ENCODE results near the gene WDTC1. TPM values are rescaled to one million over a fixed set of nuclear protein-coding genes. Genes with fewer than 3 reads are reported as not detected.

Gene WDTC1
- polyA plus RNA-seq, 1 donor (not counting 4 experiments of a cell fraction or from before 2014, with no cell fraction given) = 5.1 TPM

DNA sequence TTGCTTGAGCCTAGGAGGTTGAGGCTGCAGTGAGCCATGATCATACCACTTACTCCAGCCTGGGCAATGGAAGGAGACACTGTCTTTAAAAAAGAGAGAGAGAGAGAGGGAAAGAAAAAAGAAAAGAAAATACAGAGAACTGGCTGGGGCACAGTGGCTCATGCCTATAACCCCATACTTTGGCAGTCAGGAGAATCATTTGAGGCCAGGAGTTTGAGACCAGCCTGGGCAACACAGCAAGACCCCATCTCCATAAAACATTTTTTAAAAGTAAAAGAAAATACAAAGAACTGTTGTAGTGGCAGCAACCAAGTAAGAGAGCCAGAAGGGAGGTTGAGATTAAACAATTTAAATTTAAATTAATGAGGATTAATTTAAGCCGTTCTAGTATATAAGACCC lies 39.8 kb downstream of the WDTC1 start:
- FAIRE-seq (no peak), DNase-seq (ENCODE audit: low read depth, low spot score) (no peak)
- dilution Hi-C loops (cut with MboI; ENCODE audit: extremely low pct_ligation_motif_present, low sequenced_read_pairs) = no loop called here

DNA sequence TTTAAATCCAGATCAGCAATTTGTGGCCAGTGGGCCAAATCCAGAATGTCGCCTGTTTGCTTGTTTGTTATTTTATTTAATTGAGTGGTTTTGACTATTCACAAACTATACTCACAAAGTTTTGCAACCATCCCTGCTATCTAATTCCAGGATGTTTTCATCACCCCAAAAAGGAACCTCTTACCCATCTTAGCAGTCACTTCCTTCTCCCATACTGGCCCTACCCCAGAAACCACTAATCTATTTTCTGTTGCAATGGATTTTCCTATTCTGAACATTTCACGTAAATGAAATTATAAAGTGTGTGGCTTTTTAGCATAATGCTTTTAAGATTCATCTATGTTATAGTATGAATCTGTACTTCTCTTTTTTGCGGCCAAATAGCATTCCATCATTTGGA lies 41.3 kb downstream of the WDTC1 start:
- Histone ChIP-seq H3K27me3 (ENCODE audit: control insufficient read depth, extremely low read depth, insufficient read depth, low read length) (no peaks in the 10 kb centered on the region), H3K9ac (ENCODE audit: control insufficient read depth, extremely low read depth, insufficient read depth, low read length) (no peak overlapping the region), H3K4me2 (ENCODE audit: control insufficient read depth, extremely low read depth, insufficient read depth, low read depth, low read length) (no peak overlapping the region), H3K27ac (ENCODE audit: control insufficient read depth, insufficient read depth, low read length) (no peak overlapping the region), H3K79me2 (ENCODE audit: control insufficient read depth, insufficient read depth, low read length) (no peaks in the 10 kb centered on the region), H3K4me1 (ENCODE audit: control insufficient read depth, extremely low read depth, insufficient read depth, low read length) (no peaks in the 10 kb centered on the region), H3K4me3 (ENCODE audit: control insufficient read depth in 2 of 3, extremely low read depth in 1 of 3, insufficient read depth in 2 of 3, low read depth in 1 of 3, low read length in 3 of 3) (no peak overlapping the region), H4K20me1 (ENCODE audit: control insufficient read depth, extremely low read depth, insufficient read depth, low read length) (no peaks in the 10 kb centered on the region), H3K36me3 (ENCODE audit: control insufficient read depth in 2 of 2, extremely low read depth in 1 of 2, insufficient read depth in 2 of 2, low read length in 2 of 2) (no peaks in the 10 kb centered on the region), H2AFZ (ENCODE audit: control insufficient read depth, low read length) (no peak overlapping the region), H3K9me1 (ENCODE audit: control insufficient read depth, extremely low read depth, insufficient read depth, low read length) (no peaks in the 10 kb centered on the region), H3K9me3 (ENCODE audit: control insufficient read depth, low read depth, low read length) (no peaks in the 10 kb centered on the region)
- no peak for FAIRE-seq
- dilution Hi-C loops (cut with MboI; ENCODE audit: extremely low pct_ligation_motif_present, low sequenced_read_pairs) = loop anchor here (25.0 kb wide), 1 partner anchor 238 kb away; no protein-coding TSS in a partner anchor
- TF ChIP-seq EZH2 (IDR thresholded peaks at IDR 0.05; ENCODE audit: low read length) (no peak), CTCF (optimal IDR thresholded peaks at IDR 0.05 in 1 of 3, IDR thresholded peaks at IDR 0.05 in 1 of 3, conservative IDR thresholded peaks at IDR 0.05 in 1 of 3; ENCODE audit: extremely low read depth in 1 of 3, insufficient read depth in 2 of 3, low read length in 3 of 3) (no peak)
- DNase-seq (ENCODE audit: low read depth, low spot score) = no peak

More for the DNA sequence above, 39.8 kb downstream of the WDTC1 start:
- no peaks in the 10 kb centered on the region for H4K20me1 ChIP-seq (ENCODE audit: control insufficient read depth, extremely low read depth, insufficient read depth, low read length)
- H3K9ac ChIP-seq (ENCODE audit: control insufficient read depth, extremely low read depth, insufficient read depth, low read length) = no peak overlapping the region
- H2AFZ ChIP-seq (ENCODE audit: control insufficient read depth, low read length) = no peak overlapping the region
- H3K9me3 ChIP-seq (ENCODE audit: control insufficient read depth, low read depth, low read length) = no peaks in the 10 kb centered on the region
- no peak overlapping the region for H3K4me2 ChIP-seq (ENCODE audit: control insufficient read depth, extremely low read depth, insufficient read depth, low read depth, low read length)
- no peaks in the 10 kb centered on the region for H3K9me1 ChIP-seq (ENCODE audit: control insufficient read depth, extremely low read depth, insufficient read depth, low read length)
- TF ChIP-seq EZH2 (IDR thresholded peaks at IDR 0.05; ENCODE audit: low read length) = no peak
- TF ChIP-seq CTCF (optimal IDR thresholded peaks at IDR 0.05 in 1 of 3, IDR thresholded peaks at IDR 0.05 in 1 of 3, conservative IDR thresholded peaks at IDR 0.05 in 1 of 3; ENCODE audit: extremely low read depth in 1 of 3, insufficient read depth in 2 of 3, low read length in 3 of 3) = no peak
- no peak overlapping the region for H3K4me3 ChIP-seq (ENCODE audit: control insufficient read depth in 2 of 3, extremely low read depth in 1 of 3, insufficient read depth in 2 of 3, low read depth in 1 of 3, low read length in 3 of 3)
- no peaks in the 10 kb centered on the region for H3K4me1 ChIP-seq (ENCODE audit: control insufficient read depth, extremely low read depth, insufficient read depth, low read length)
- no peaks in the 10 kb centered on the region for H3K36me3 ChIP-seq (ENCODE audit: control insufficient read depth in 2 of 2, extremely low read depth in 1 of 2, insufficient read depth in 2 of 2, low read length in 2 of 2)
- H3K27me3 ChIP-seq (ENCODE audit: control insufficient read depth, extremely low read depth, insufficient read depth, low read length) = no peaks in the 10 kb centered on the region
- H3K79me2 ChIP-seq (ENCODE audit: control insufficient read depth, insufficient read depth, low read length) = no peaks in the 10 kb centered on the region
- H3K27ac ChIP-seq (ENCODE audit: control insufficient read depth, insufficient read depth, low read length) = no peak overlapping the region
